GM19397 (cell line): ENCODE data around the gene PCDHA11.

Source experiments
- ATAC-seq: cut with Tn5 transposase; IDR thresholded peaks from one replicate; pipeline ENCODE4 v1.9.1; 2021; ENCODE audit warnings: mild to moderate bottlenecking, moderate library complexity; ENCODE audit not compliant: unreplicated experiment

The PCDHA11 gene

GRCh38 chr5:140916325-140916724 lies 47.6 kb downstream of the PCDHA11 start:
- no peak for ATAC-seq
